GM18499 (cell line): Measurements from ENCODE around the gene IFNLR1.

ENCODE experiments used
- ATAC-seq: cut with Tn5 transposase; IDR thresholded peaks from one replicate; pipeline ENCODE4 v1.9.1; 2021; ENCODE audit warnings: moderate number of reproducible peaks; ENCODE audit not compliant: insufficient read depth, unreplicated experiment

The IFNLR1 gene

GRCh38 chr1:24206516-24207394, 19.7 kb upstream of the IFNLR1 start:
- no peak for ATAC-seq

- ATAC-seq, result no peak
Observed at GRCh38 chr1:24206083-24206464, 19.0 kb upstream of the IFNLR1 start.

GRCh38 chr1:24205345-24206082, 18.4 kb upstream of the IFNLR1 start:
- no peak for ATAC-seq

GRCh38 chr1:24204116-24204515, 17.0 kb upstream of the IFNLR1 start:
- no peak for ATAC-seq

GRCh38 chr1:24203404-24203803, 16.3 kb upstream of the IFNLR1 start:
- no peak for ATAC-seq

GRCh38 chr1:24202987-24203386, 15.9 kb upstream of the IFNLR1 start:
- no peak for ATAC-seq

GRCh38 chr1:24202556-24202955, 15.5 kb upstream of the IFNLR1 start:
- ATAC-seq, result no peak

GRCh38 chr1:24201941-24202440, 14.9 kb upstream of the IFNLR1 start:
- no peak for ATAC-seq

- ATAC-seq, result no peak
Observed at GRCh38 chr1:24199291-24199900, 12.3 kb upstream of the IFNLR1 start.

- ATAC-seq, result no peak
Observed at GRCh38 chr1:24198766-24199165, 11.7 kb upstream of the IFNLR1 start.

GRCh38 chr1:24195874-24196273, 8.8 kb upstream of the IFNLR1 start:
- no peak for ATAC-seq

- ATAC-seq, result no peak
Observed at GRCh38 chr1:24195136-24195535, 8.0 kb upstream of the IFNLR1 start.

- ATAC-seq, result no peak
Observed at GRCh38 chr1:24193046-24193445, 6.0 kb upstream of the IFNLR1 start.

- no peak for ATAC-seq
Observed at GRCh38 chr1:24191860-24192259, 4.8 kb upstream of the IFNLR1 start.

- peak; percentile 47 for ATAC-seq
Observed at GRCh38 chr1:24190983-24191461, 3.9 kb upstream of the IFNLR1 start.

GRCh38 chr1:24189528-24189927, 2.4 kb upstream of the IFNLR1 start:
- no peak for ATAC-seq

GRCh38 chr1:24186711-24186992, 437 bp downstream of the IFNLR1 start:
- no peak for ATAC-seq

- ATAC-seq, result no peak
Observed at GRCh38 chr1:24186031-24186710, 918 bp downstream of the IFNLR1 start.

GRCh38 chr1:24185076-24185475, 2.0 kb downstream of the IFNLR1 start:
- no peak for ATAC-seq

- ATAC-seq, result no peak
Observed at GRCh38 chr1:24182061-24182460, 5.0 kb downstream of the IFNLR1 start.

- no peak for ATAC-seq
Observed at GRCh38 chr1:24181619-24182018, 5.5 kb downstream of the IFNLR1 start.
